Astrocyte (in vitro differentiated cells and primary cell): ENCODE results near the gene SPIN2B. TPM values are rescaled to one million over a fixed set of nuclear protein-coding genes. Genes with fewer than 3 reads are reported as not detected.
"Not testable (repeated sequence)": the region's sequence is repeated elsewhere in the genome, so short reads cannot be mapped to it uniquely, and the experiment has no call there.

ENCODE experiments used
- DNase-seq: peaks from one replicate; pipeline ENCODE4 v3.0.0-alpha.2; 2010; ENCODE audit warnings: low read depth
- FAIRE-seq: peaks from 2 replicates; lab custom pipeline; 2011; peaks lifted over from hg19 to GRCh38; lab: Jason Lieb, UNC
- H2AFZ ChIP-seq: 2 replicates; pipeline ENCODE4 v1.6.0; 2012; ENCODE audit warnings: low read depth, low read length, inconsistent platforms
- H3K27ac ChIP-seq: 2 replicates; pipeline ENCODE4 v1.5.1; 2011; ENCODE audit warnings: low read depth, low read length, inconsistent platforms
- H3K27me3 ChIP-seq: 2 replicates; pipeline ENCODE4 v1.6.0; 2011; ENCODE audit warnings: low read length, inconsistent platforms; ENCODE audit not compliant: insufficient read depth
- H3K36me3 ChIP-seq: 2 replicates; pipeline ENCODE4 v1.5.1; 2011; ENCODE audit warnings: low read length, inconsistent platforms; ENCODE audit not compliant: insufficient read depth
- H3K4me1 ChIP-seq: 2 replicates; pipeline ENCODE4 v1.5.1; 2011; ENCODE audit warnings: low read length, inconsistent platforms; ENCODE audit not compliant: insufficient read depth
- H3K4me2 ChIP-seq: 2 replicates; pipeline ENCODE4 v1.6.0; 2012; ENCODE audit warnings: low read length, inconsistent platforms
- H3K4me3 ChIP-seq: 2 replicates; pipeline ENCODE4 v1.5.1; 2011; ENCODE audit warnings: low read depth, mild to moderate bottlenecking, low read length, inconsistent platforms; ENCODE audit not compliant: insufficient read depth
- H3K79me2 ChIP-seq: 2 replicates; pipeline ENCODE4 v1.6.0; 2012; ENCODE audit warnings: mild to moderate bottlenecking, low read length, inconsistent platforms; ENCODE audit not compliant: insufficient read depth
- H3K9ac ChIP-seq: 2 replicates; pipeline ENCODE4 v1.6.0; 2012; ENCODE audit warnings: mild to moderate bottlenecking, low read length, inconsistent platforms
- H3K9me3 ChIP-seq: 2 replicates; pipeline ENCODE4 v1.5.1; 2012; ENCODE audit warnings: low read depth, mild to moderate bottlenecking, low read length, inconsistent platforms; ENCODE audit not compliant: insufficient read depth
- H4K20me1 ChIP-seq: 2 replicates; pipeline ENCODE4 v1.6.0; 2012; ENCODE audit warnings: low read length, inconsistent platforms; ENCODE audit not compliant: insufficient read depth
- H3K27ac Mint-ChIP-seq: one replicate; pipeline ENCODE4 v1.8.0; 2021; ENCODE audit warnings: mild to moderate bottlenecking, mixed read lengths; ENCODE audit not compliant: unreplicated experiment
- H3K27me3 Mint-ChIP-seq: one replicate; pipeline ENCODE4 v1.8.0; 2021; ENCODE audit warnings: low read depth, mixed read lengths; ENCODE audit not compliant: unreplicated experiment
- H3K36me3 Mint-ChIP-seq: one replicate; pipeline ENCODE4 v1.8.0; 2021; ENCODE audit warnings: low read depth, mixed read lengths; ENCODE audit not compliant: unreplicated experiment
- H3K4me1 Mint-ChIP-seq: one replicate; pipeline ENCODE4 v1.8.0; 2021; ENCODE audit warnings: low read depth, mixed read lengths; ENCODE audit not compliant: unreplicated experiment
- H3K4me3 Mint-ChIP-seq: one replicate; pipeline ENCODE4 v1.8.0; 2021; ENCODE audit warnings: mild to moderate bottlenecking, moderate library complexity, mixed read lengths; ENCODE audit not compliant: unreplicated experiment
- H3K9me3 Mint-ChIP-seq: one replicate; pipeline ENCODE4 v1.8.0; 2021; ENCODE audit warnings: mild to moderate bottlenecking, mixed read lengths; ENCODE audit not compliant: unreplicated experiment
- EZH2 ChIP-seq: IDR thresholded peaks from 2 replicates; pipeline ENCODE4 v1.6.1; 2012; ENCODE audit warnings: mild to moderate bottlenecking, low read length, inconsistent platforms; ENCODE audit not compliant: insufficient read depth
- total RNA-seq: library from RNA; stranded (reverse); gene quantifications from 2 replicates; pipeline ENCODE4 v1.2.1, GENCODE V29; 2021
- TF ChIP-seq, protein P1 (sequence below): IDR thresholded peaks from 2 replicates; pipeline ENCODE4 v1.5.1; 2011; ENCODE audit warnings: low read depth, mild to moderate bottlenecking, inconsistent platforms, low read length, moderate library complexity; ENCODE audit not compliant: insufficient read depth

The SPIN2B gene
- total RNA-seq, 1 donor from 2014 or later, result 13.0 TPM

- DNase-seq, result no peak
- no peaks in the 10 kb centered on the region for H3K79me2 ChIP-seq
- H4K20me1 ChIP-seq, result no peaks in the 10 kb centered on the region
- H3K4me1 ChIP-seq, result no peaks in the 10 kb centered on the region
- no peak overlapping the region for H3K9ac ChIP-seq
- no peak for TF ChIP-seq EZH2
- TF ChIP-seq, protein P1, sequence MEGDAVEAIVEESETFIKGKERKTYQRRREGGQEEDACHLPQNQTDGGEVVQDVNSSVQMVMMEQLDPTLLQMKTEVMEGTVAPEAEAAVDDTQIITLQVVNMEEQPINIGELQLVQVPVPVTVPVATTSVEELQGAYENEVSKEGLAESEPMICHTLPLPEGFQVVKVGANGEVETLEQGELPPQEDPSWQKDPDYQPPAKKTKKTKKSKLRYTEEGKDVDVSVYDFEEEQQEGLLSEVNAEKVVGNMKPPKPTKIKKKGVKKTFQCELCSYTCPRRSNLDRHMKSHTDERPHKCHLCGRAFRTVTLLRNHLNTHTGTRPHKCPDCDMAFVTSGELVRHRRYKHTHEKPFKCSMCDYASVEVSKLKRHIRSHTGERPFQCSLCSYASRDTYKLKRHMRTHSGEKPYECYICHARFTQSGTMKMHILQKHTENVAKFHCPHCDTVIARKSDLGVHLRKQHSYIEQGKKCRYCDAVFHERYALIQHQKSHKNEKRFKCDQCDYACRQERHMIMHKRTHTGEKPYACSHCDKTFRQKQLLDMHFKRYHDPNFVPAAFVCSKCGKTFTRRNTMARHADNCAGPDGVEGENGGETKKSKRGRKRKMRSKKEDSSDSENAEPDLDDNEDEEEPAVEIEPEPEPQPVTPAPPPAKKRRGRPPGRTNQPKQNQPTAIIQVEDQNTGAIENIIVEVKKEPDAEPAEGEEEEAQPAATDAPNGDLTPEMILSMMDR, result no peak
- no peak overlapping the region for H3K4me2 ChIP-seq
- H3K9me3 ChIP-seq, result no peaks in the 10 kb centered on the region
- no peak for FAIRE-seq
- H2AFZ ChIP-seq, result no peak overlapping the region
- no peaks in the 10 kb centered on the region for H3K27me3 ChIP-seq
- Mint-ChIP-seq H3K27ac (no peak overlapping the region), H3K4me3 (no peak overlapping the region), H3K27me3 (no peaks in the 10 kb centered on the region), H3K36me3 (peaks cover 4% of the 10 kb centered on the region), H3K4me1 (no peaks in the 10 kb centered on the region), H3K9me3 (peaks cover 1% of the 10 kb centered on the region)
- no peak overlapping the region for H3K27ac ChIP-seq
- no peak overlapping the region for H3K4me3 ChIP-seq
- no peaks in the 10 kb centered on the region for H3K36me3 ChIP-seq
These were observed 33.8 kb upstream of the SPIN2B start for GRCh38 chrX:57155171-57155570.

DNA sequence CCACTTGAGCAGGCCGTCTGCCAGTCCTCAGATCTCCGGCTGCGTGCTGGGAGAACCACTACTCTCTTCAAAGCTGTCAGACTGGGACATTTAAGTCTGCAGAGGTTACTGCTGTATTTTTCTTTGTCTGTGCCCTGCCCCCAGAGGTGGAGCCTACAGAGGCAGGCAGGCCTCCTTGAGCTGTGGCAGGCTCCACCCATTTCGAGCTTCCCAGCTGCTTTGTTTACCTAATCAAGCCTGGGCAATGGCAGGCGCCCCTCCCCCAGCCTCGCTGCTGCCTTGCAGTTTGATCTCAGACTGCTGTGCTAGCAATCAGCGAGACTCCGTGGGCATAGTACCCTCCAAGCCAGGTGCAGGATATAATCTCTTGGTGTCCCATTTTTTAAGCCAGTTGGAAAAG is 30.9 kb upstream of the SPIN2B start:
- not testable (repeated sequence) for H3K9me3 ChIP-seq, FAIRE-seq, H3K27me3 Mint-ChIP-seq

GRCh38 chrX:57138674-57139073 is 17.3 kb upstream of the SPIN2B start:
- Histone ChIP-seq H3K36me3 (no peaks in the 10 kb centered on the region), H3K4me1 (no peaks in the 10 kb centered on the region), H2AFZ (no peak overlapping the region), H3K27me3 (no peaks in the 10 kb centered on the region), H3K9ac (no peak overlapping the region), H4K20me1 (no peaks in the 10 kb centered on the region), H3K27ac (no peak overlapping the region), H3K4me2 (no peak overlapping the region), H3K4me3 (no peak overlapping the region), H3K79me2 (no peaks in the 10 kb centered on the region), H3K9me3 (no peaks in the 10 kb centered on the region)
- Mint-ChIP-seq H3K27ac (no peak overlapping the region), H3K4me3 (no peak overlapping the region), H3K9me3 (no peaks in the 10 kb centered on the region), H3K27me3 (no peaks in the 10 kb centered on the region), H3K4me1 (no peaks in the 10 kb centered on the region), H3K36me3 (no peaks in the 10 kb centered on the region)
- no peak for TF ChIP-seq EZH2
- TF ChIP-seq, protein P1, result no peak
- FAIRE-seq (no peak), DNase-seq (no peak)

More for the DNA sequence above, 30.9 kb upstream of the SPIN2B start:
- not testable (repeated sequence) for H3K4me3 Mint-ChIP-seq, H3K4me2 ChIP-seq, H3K4me1 Mint-ChIP-seq, H3K27ac Mint-ChIP-seq, H4K20me1 ChIP-seq, H3K4me1 ChIP-seq, H3K27ac ChIP-seq, H3K9ac ChIP-seq, H3K27me3 ChIP-seq, H3K36me3 ChIP-seq, H3K4me3 ChIP-seq, DNase-seq, H3K79me2 ChIP-seq, H3K9me3 Mint-ChIP-seq, H3K36me3 Mint-ChIP-seq, H2AFZ ChIP-seq
